Measurements from ENCODE around the gene ZNF432.

The ZNF432 gene

DNA sequence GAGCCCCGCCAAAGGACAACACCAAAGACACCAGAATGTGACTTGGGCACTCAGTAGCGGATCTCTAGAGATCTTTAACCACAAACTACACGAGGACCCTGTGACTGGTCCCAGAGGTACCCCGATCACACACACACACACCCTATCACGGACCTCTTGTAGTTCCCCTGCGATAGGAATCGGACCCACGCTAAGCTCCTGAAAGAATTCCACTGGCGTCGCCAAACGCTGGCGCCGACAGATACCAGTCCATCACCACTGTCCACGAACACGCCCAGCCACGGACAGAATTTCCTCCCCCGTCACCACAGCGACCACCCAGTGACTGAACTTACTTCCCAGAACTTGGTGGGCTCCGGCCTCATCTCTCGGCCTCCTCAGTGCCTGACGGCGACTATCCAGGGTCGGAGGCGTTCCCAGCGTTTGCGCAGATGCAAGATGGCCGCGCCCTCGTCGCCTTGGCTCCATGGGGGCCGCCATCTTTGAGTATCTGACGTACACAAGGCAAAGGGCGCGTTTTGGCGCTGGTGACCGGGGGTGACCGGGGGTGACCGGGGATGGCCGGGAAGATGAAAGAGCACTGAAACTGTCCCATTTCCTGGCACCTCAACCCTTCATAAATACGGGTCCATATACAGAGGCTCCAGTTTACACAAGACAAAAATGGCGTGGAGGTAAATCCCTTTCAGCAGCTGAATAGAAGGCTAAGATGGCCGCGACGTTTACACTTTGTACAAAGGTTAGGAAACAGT is 40.7 kb downstream of the ZNF432 start, which contains the start of gene ZNF615:
Gene ZNF615, minus strand, starts transcription at position 406 of the 752 bp plus-strand sequence. CDS start 4,500 bp downstream, outside the sequence.
- DNase-seq (ENCODE audit: low spot score) = peak; percentile 83

- DNase-seq (ENCODE audit: low spot score) = no peak
Measured at GRCh38 chr19:52007451-52007805, 41.2 kb downstream of the ZNF432 start.

- DNase-seq (ENCODE audit: low spot score) = no peak
Measured at GRCh38 chr19:51994048-51994644, 54.5 kb downstream of the ZNF432 start.

DNA sequence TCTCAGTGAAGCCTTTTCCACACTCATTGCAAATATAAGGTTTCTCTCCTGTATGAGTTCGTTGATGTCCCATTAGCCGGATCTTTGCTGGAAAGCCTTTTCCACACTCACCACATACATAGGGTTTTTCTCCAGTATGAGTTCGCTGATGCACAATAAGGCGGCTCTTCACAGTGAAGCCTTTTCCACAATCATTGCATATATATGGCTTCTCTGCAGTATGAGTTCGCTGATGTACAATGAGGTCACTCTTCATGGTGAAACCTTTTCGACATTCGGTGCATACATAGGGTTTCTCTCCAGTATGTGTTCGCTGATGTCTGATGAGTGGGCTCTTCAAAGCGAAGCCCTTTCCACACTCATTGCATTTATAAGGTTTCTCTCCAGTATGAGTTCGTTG is 55.2 kb downstream of the ZNF432 start:
- DNase-seq (ENCODE audit: low spot score) = no peak

GRCh38 chr19:51986309-51987291 is 62.0 kb downstream of the ZNF432 start, which contains the start of gene ZNF350:
Gene ZNF350, minus strand, starts transcription at chr19:51986840. Its CDS starts 12,480 bp downstream, at chr19:51974360.
- DNase-seq (ENCODE audit: low spot score) = peak; percentile 94

DNA sequence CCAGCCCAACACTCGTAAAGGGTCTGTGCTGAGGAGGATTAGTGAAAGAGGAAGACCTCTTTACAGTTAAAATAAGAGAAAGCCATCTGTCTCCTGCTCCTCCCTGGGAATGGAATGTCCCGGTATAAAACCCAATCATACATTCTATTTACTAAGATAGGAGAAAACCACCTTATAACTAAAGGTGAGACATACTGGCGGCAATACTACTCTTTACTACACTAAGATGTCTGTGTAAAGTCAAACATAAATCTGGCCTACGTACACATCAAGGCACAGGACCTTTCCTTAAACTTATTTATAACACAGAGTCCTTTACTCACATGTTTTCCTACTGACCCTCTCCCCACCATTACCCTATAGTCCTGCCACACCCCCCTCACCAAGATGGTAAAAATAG is 65.3 kb downstream of the ZNF432 start:
- no peak for DNase-seq (ENCODE audit: low spot score)
